Hindlimb muscle (tissue), 1 donor: ENCODE measurements around the gene HAPLN3. TPM values are rescaled to one million over a fixed set of nuclear protein-coding genes. Genes with fewer than 3 reads are reported as not detected.

Experiments used
- polyA plus RNA-seq: library from polyadenylated mRNA; unstranded; fragments of 120-200 nt; gene quantifications from one replicate; pipeline ENCODE4 v1.2.1, GENCODE V29; 2013; ENCODE audit not compliant: insufficient read length

Gene HAPLN3
- polyA plus RNA-seq, 1 donor = 6.1 TPM

Other genes starting within 250 kb of the HAPLN3 start
- 4.5 TPM for gene ACAN, start 92.1 kb downstream of the HAPLN3 start, polyA plus RNA-seq
- gene MFGE8, start 17.8 kb upstream of the HAPLN3 start, polyA plus RNA-seq = 165 TPM
- 22.0 TPM for gene ABHD2, start 192.9 kb upstream of the HAPLN3 start, polyA plus RNA-seq